ENCODE data around the gene LRIG1.

The LRIG1 gene

DNA sequence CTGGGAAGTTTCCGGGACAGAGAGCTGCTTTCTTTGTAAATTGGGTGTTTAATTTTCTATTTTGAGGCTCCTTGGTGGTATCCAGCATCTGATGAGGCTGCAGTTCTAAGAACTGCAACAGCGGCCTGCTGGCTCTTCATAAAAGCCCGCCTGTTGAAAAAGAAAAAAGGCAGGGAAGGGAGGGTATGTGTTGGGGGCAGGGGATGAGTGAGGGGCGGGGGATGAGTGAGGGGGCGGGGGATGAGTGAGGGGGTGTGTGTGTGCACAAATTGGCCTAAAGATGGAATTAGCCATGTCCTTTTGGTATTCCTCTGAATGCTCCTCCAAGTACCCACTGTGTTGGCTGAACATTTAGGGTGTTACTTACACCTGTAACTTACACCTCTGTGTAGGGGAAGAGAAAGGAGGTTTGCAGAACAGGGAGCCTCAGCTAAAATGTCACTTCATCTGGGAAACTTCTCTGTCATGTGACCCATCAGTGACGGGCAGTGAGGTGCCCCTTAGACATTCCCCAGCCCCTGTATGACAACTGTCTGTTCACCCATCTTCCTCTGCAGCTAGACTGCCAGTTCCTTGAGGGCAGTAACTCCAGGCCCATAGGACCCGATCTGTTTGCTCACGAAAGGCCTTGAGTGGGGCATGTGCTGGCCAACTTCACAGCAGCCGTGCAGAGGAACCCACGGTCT lies 57.6 kb downstream of the LRIG1 start:
- DNase-seq (ENCODE audit: low spot score) = no peak

DNA sequence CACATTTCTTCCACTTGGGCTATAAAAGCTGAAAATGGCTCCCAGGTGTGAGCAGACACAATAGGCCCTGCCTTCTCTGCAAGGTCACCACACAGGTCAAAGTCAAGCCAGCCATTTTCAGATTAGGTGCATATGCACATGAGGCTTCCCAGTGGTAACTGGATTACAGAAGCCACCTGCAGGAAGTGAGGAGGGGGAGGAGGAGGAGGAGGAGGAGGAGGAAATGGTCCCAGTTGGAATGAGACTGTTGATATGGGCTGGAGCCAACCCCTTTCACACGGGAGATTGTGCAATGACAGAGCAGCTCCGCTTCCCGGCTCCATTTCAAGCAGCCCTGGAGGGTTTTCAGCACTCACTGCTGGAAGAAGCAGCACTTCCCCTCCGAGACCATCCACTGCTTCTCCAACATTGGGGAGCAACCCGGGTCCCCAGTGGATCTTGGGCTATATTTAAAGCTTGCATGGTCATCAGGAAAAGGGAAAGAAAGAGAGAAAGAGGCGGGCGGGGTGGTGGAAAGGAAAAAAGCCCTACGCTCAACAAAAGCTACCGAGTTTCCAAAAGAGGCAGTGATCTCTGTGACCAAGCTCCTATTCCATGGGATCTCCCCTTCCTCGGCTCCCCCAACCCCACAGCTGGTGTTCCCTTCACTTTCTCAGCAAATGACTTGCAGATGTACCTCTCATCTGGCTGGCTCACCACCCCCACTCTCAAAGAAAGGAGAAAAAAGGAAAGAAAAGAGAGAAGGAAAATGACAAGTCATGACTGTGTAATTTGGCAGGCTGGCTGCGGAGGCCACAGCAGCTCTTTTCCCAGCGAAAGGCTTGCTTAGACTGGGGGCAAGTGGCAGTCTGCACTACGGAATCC lies 58.3 kb downstream of the LRIG1 start:
- DNase-seq (ENCODE audit: low spot score) = no peak

DNA sequence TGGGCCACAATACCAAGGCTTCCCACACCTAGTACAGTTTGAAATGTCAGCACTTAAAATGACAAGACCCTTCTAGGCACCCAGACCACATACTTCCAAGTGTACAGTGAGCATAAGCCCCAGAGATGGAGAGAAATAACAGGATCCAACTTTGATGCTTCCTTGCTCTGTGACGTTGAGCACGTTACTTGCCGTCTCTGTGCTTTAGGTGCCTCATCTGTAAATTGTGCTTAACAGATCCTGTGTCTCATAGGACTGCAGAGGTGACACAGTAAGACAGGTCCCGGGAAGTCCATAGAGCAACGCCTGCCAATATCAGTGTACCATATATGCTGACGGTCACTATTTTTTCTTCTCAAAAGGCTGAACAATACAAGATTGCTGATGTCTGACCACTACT lies 59.1 kb downstream of the LRIG1 start:
- no peak for DNase-seq (ENCODE audit: low spot score)

DNA sequence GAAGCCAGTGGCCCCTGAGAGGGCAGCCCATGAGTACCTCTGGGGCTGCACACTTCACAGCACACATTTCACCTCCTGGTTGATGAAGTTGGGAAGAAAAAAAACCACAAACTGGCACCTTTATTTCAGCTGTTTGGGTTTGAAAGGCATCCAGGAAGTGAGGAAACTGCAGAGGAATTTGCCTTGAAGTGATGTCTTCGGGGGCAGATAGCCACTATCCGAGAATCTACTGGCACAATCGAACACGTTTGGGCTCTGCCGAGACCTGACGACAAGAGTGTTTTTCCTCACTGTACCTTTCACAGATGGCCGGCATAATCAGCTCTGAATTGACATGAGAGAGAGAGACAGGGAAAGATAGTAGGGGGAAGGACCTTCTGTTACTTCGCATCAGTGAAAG lies 59.7 kb downstream of the LRIG1 start:
- DNase-seq (ENCODE audit: low spot score) = no peak

DNA sequence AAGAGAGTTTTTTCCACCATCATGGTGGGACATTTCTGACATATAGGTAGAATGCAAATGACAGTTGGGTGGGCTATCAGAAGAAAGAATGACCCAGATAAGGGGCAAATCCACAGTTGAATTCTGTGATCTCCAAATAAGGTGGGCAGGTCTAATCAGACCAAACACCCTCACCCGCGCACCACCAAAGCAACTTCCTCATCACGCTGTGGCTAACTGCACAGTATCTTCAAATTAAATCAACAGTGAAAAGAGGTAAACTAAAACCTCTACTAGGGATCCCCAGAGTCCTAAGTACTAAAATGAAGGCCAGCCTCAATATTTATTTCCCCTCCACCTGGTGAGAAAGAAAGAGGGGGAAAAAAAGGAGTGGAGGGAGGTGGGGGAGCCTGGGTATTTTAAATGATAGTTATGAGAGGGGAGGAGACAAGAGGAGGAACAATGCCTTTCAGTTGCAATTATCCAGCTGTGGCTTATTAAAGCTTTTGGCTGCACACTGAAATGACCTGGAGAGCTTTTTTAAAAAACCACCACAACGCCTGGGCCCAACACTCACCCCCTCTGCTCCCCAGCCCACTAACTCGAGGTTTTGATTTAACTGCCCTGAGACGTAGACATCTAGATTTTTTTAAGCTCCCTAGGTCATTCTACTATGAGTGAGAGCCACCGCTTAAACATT lies 61.0 kb downstream of the LRIG1 start:
- DNase-seq (ENCODE audit: low spot score) = no peak

DNA sequence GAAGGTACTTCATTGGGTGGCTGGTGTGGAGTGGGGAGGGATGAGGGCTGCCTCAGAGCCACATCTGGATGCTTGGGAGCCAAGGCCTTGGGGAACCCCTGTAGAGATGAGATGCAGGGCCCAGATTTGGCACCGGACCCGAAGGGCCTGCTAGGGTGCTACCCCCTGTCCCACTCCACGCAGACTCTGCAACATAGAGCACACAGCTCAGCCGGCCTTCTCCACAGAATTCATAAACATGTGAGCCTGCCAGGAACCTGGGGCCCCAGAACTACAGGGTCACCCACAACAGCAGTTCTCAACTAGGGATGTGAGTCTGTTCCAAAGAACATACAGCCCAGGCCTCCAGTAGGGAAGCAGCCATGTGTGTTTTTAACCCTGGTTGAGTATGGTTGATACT lies 62.8 kb downstream of the LRIG1 start:
- no peak for DNase-seq (ENCODE audit: low spot score)

DNA sequence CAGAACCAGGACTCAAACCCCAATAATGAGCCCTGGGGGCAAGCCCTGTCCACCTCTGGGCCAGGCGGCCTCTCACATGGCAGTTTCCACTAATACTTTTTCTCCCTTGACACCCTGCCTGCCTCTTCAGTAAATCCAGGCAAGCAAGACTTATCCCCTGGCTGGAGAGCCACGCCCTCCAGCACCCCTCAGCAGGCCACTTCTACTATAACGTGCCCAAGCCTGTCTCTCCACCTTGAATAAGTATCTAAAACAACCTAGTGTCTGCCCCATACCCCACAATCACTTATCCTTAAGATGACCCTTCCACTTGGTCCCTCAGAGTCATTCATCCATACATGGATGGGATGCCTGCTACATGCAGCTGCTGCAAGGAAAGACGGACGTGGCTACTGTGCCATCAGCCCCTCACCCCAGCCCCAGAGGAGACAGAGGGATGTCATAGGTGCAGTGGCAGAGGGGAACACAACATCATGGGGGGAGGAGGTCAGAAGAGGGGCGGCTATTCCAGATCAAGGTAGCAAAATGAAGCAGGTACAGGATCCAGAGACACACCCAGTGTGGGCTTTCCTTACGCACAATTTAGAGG lies 63.4 kb downstream of the LRIG1 start:
- no peak for DNase-seq (ENCODE audit: low spot score)

GRCh38 chr3:66435989-66436388 lies 64.8 kb downstream of the LRIG1 start:
- no peak for DNase-seq (ENCODE audit: low spot score)

DNA sequence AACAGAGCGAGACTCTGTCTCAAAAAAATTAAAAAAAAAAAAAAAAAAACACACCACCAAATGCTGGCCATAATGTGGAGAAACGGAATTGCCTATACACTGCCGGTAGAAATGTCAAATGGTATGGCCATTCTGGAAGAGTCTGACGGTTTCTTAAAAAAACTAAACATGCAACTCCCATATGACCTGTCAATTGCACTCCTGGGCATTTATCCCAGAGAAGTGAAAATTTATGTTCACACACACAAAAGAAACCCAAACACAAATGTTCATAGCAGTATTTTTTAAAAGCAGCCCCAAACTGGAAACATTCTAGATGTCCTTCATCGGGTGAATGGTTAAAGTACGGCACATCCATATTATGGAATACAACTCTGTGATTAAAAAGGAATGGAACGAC lies 66.1 kb downstream of the LRIG1 start:
- no peak for DNase-seq (ENCODE audit: low spot score)

- DNase-seq (ENCODE audit: low spot score) = no peak
These were observed 67.4 kb downstream of the LRIG1 start for GRCh38 chr3:66433522-66433782.

DNA sequence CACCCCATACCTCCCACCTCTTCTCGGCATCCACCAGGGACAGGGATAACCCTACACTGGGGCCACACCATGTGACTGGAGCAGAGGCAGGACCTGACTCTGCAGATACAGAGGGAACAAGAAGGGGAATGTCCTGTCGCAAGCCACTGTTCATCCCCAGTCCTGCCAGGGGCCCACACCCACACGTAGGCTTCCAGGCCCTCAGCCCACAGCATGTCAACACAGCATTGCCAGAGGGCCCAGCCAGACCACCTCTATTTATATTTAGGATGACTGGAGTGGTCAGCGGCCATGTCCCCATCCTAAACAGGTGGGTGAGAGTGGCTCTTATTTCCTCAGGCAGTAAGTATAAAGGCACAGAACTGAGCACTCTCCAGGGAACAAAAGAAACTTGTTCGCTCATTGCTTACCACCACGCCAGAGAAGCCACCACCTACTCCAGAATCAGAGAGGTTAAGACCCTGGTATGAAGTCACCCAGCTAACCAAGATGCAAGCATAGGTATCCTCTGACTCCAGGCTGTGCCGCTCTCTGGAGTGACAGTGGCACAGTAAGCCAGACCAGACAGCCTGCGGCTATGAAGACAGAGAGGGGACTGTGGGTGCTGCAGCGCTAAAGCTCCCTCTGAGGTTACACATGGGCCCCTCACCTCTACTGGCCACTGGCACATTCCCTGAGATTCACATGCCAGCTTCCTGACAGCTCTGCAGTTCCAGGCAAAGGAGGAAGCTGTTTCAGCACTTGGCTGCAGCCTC lies 67.9 kb downstream of the LRIG1 start:
- no peak for DNase-seq (ENCODE audit: low spot score)

DNA sequence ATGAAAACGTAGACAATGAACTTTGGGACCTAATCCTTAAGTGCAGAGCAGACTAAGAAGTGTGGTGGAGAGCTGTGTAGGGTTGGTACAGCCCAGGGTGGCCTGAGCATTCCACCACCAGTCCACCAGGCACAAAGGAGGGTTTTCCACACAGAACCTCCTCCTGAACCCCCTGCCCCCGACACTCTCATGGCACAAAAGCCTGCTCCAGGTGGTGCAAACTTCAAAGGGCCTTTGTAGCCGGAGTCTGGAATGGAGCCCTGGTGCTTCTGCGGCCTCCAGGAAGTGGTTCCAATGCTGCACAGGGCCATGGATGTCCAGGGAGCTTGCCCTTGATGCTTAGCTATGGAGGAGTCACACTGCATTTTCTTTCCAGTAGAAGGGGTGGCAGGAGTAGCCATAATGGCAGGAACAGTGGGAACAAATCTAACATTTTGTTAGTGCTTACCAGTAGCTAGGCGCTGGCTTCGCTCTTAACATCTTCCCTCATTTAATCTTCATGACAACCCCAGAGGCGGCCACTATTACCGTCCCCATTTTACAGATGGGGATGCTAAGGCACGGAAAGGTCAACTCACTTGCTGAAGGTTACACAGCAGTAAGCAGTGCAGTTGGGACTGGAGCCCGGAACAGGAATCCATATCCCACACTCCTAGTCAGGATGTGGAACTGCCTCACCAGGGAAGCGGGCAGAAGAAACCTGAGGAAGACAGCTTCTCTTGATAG lies 68.6 kb downstream of the LRIG1 start:
- DNase-seq (ENCODE audit: low spot score) = no peak

GRCh38 chr3:66431494-66431893 lies 69.3 kb downstream of the LRIG1 start:
- DNase-seq (ENCODE audit: low spot score) = no peak

GRCh38 chr3:66430876-66431275 lies 69.9 kb downstream of the LRIG1 start:
- DNase-seq (ENCODE audit: low spot score) = no peak

DNA sequence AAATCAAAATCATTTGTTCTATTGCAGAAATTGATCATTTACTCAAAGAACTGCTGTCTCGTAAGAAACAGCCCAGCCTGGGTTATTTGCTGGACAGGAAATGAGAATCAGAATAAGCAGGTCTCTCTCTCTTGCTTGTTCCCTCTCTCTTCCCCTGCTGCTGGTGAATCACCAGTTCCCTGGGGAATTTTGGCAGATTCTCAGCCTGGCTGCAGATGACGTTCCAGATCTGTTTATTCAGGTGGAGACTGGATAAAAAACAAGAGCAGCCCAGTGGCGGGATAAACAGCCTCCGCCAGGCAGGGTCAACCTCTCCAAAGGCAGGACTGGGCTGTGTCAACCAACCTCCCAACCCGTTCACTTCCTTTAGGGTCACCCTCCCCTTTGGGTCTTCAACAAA lies 72.1 kb downstream of the LRIG1 start:
- DNase-seq (ENCODE audit: low spot score) = no peak

- no peak for DNase-seq (ENCODE audit: low spot score)
These were observed 72.8 kb downstream of the LRIG1 start for GRCh38 chr3:66427951-66428474.

DNA sequence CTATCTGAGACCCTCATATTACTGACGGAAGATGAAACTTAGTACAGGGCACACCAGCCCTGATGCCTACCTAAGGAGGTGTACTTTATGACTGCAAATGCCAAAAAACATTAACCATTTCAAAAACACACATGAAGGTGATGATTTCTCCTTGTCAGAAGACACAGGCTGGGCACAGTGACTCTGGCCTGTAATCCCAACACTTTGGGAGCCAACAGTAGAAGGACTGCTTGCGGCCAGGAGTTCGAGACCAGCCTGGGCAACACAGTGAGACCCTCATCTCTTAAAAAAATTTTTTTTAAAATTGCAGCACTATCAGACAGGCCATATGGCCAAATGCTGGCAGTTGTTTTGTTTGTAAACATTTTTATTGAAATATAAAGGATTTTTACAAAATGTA lies 73.5 kb downstream of the LRIG1 start:
- DNase-seq (ENCODE audit: low spot score) = no peak

GRCh38 chr3:66426135-66426534 lies 74.7 kb downstream of the LRIG1 start:
- DNase-seq (ENCODE audit: low spot score) = no peak

GRCh38 chr3:66425576-66426114 lies 75.2 kb downstream of the LRIG1 start:
- no peak for DNase-seq (ENCODE audit: low spot score)

DNA sequence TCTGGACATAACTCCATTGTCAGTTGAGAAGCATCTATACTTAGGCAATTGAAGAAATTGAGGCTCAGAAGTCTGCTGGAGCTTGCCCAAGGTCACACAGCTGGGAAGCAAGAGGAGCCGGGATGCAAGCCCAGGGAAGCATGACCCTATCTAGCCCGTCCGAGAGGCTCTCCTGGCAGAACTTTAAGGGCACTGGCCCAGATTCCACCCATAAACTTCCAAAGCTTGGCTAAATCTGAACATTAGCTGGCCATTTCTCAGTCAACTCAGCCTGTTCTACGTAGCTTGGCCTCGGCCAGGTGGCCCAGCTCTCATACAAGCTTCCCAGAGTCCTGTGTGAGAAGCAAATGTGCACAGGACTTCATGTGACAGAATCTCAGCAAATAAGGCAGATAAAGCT lies 75.8 kb downstream of the LRIG1 start:
- DNase-seq (ENCODE audit: low spot score) = peak; percentile 65

DNA sequence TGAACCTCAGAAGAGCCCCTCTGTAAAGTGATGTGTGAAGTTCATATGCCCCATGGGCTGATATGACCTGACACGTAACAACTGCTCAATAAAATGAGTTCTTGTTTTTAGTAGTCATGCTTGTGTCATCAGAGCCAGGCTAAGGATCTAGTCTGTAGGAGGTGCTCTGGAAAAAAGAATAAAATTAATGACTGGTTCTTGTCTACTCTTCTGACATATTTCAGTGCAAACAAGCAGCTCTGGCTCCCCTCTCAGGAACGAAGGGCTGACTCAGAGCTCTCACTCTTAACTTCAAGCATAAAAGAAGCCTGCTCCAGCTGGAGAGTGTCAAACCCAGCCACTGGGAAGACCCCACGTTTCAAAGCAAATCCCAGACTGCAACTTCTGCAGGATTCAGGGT lies 77.0 kb downstream of the LRIG1 start:
- no peak for DNase-seq (ENCODE audit: low spot score)

All from globus pallidus (tissue), 1 donor.